HepG2 (cell line): Measurements from ENCODE around the gene BLCAP. TPM values are rescaled to one million over a fixed set of nuclear protein-coding genes. Genes with fewer than 3 reads are reported as not detected.

Experiments
- CENPT ChIP-seq: sonication (generic); formaldehyde crosslinking; IDR thresholded peaks from 2 replicates; pipeline ENCODE4 v1.8.0; 2022; ENCODE audit warnings: low read depth, mild to moderate bottlenecking, moderate library complexity, missing genetic modification reagents
- CHD2 ChIP-seq: IDR thresholded peaks from 2 replicates; pipeline ENCODE4 v1.6.1; 2011; ENCODE audit warnings: low read depth, low read length, improper control_type of control experiment
- FOSL1 ChIP-seq: sonication (generic); formaldehyde crosslinking; IDR thresholded peaks from 2 replicates; pipeline ENCODE4 v1.9.0; 2021; ENCODE audit warnings: missing genetic modification reagents, borderline replicate concordance
- HOXA5 ChIP-seq: sonication (generic); formaldehyde crosslinking; IDR thresholded peaks from 2 replicates; pipeline ENCODE4 v1.4.0; 2020; ENCODE audit warnings: missing genetic modification reagents
- KDM6A ChIP-seq: IDR thresholded peaks from 2 replicates; pipeline ENCODE4 v1.6.1; 2016; ENCODE audit warnings: low read depth
- MIXL1 ChIP-seq: IDR thresholded peaks from 2 replicates; pipeline ENCODE4 v1.6.1; 2016
- NFIB ChIP-seq: sonication (generic); formaldehyde crosslinking; IDR thresholded peaks from 2 replicates; pipeline ENCODE4 v1.9.0; 2021; ENCODE audit warnings: missing genetic modification reagents, mild to moderate bottlenecking, borderline replicate concordance
- PCBP1 ChIP-seq: fragments of 200-400 bp; formaldehyde crosslinking; IDR thresholded peaks from 2 replicates; pipeline ENCODE4 v1.6.1; 2017; ENCODE audit warnings: mild to moderate bottlenecking, low read depth, low read length, borderline replicate concordance
- SP140L ChIP-seq: sonication (generic); formaldehyde crosslinking; IDR thresholded peaks from 2 replicates; pipeline ENCODE4 v1.4.0; 2020; ENCODE audit warnings: missing genetic modification reagents, borderline replicate concordance
- TAF15 ChIP-seq: fragments of 200-400 bp; formaldehyde crosslinking; IDR thresholded peaks from one replicate; pipeline ENCODE4 v1.6.1; 2018; ENCODE audit warnings: mild to moderate bottlenecking, low read depth, low read length; ENCODE audit not compliant: poor library complexity, severe bottlenecking
- TMF1 ChIP-seq: sonication (generic); formaldehyde crosslinking; IDR thresholded peaks from 2 replicates; pipeline ENCODE4 v1.8.1; 2022; ENCODE audit warnings: low read depth, missing genetic modification reagents
- YEATS2 ChIP-seq: sonication (generic); formaldehyde crosslinking; IDR thresholded peaks from 2 replicates; pipeline ENCODE4 v1.4.0; 2020; ENCODE audit warnings: missing genetic modification reagents, borderline replicate concordance
- ZFP36L1 ChIP-seq: sonication (generic); formaldehyde crosslinking; IDR thresholded peaks from 2 replicates; pipeline ENCODE4 v1.8.0; 2022; ENCODE audit warnings: mild to moderate bottlenecking, missing genetic modification reagents, moderate library complexity
- ZNF225 ChIP-seq: sonication (generic); formaldehyde crosslinking; IDR thresholded peaks from 2 replicates; pipeline ENCODE4 v1.4.0; 2020; ENCODE audit warnings: mild to moderate bottlenecking, missing genetic modification reagents
- ZNF383 ChIP-seq: sonication (generic); formaldehyde crosslinking; IDR thresholded peaks from 2 replicates; pipeline ENCODE4 v1.4.0; 2020; ENCODE audit warnings: missing genetic modification reagents, mild to moderate bottlenecking, borderline replicate concordance
- ZNF563 ChIP-seq: sonication (generic); formaldehyde crosslinking; IDR thresholded peaks from 2 replicates; pipeline ENCODE4 v1.8.0; 2022; ENCODE audit warnings: mild to moderate bottlenecking, moderate library complexity, missing genetic modification reagents
- ZNF772 ChIP-seq: sonication (generic); formaldehyde crosslinking; IDR thresholded peaks from 2 replicates; pipeline ENCODE4 v1.5.0; 2020; ENCODE audit warnings: mild to moderate bottlenecking, missing genetic modification reagents
- ZSCAN30 ChIP-seq: sonication (generic); formaldehyde crosslinking; IDR thresholded peaks from 2 replicates; pipeline ENCODE4 v1.5.0; 2020; ENCODE audit warnings: mild to moderate bottlenecking, missing genetic modification reagents
- polyA plus RNA-seq, 8 experiments: library from polyadenylated mRNA; depleted of rRNA in 3 of 8; stranded (reverse) in 7 of 8; unstranded in 1 of 8; fragments of >200 nt; fragmentation: Illumina TruSeq in 4 of 8; extraction: Trizol in 4 of 8; gene quantifications; 2 replicates each; pipeline versions ENCODE4 v1.2.1 to v1.2.3, GENCODE V29; 2011 to 2016; ENCODE audit warnings: low read depth in 4 of 8, missing spikeins in 1 of 8, mixed read lengths in 1 of 8; ENCODE audit not compliant: insufficient read depth in 1 of 8
- total RNA-seq, 5 experiments: library from RNA; depleted of rRNA; stranded (reverse); fragments of >200 nt; fragmentation: Illumina TruSeq; extraction: Trizol; gene quantifications; 2 replicates each; pipeline ENCODE4 v1.2.3, GENCODE V29; 2016; ENCODE audit warnings: low read depth in 1 of 5
- TF ChIP-seq, protein P1 (sequence below): sonication (generic); formaldehyde crosslinking; IDR thresholded peaks from 2 replicates; pipeline ENCODE4 v1.4.0; 2020; ENCODE audit warnings: mild to moderate bottlenecking, missing genetic modification reagents
- TF ChIP-seq, protein P2 (sequence below): sonication (generic); formaldehyde crosslinking; IDR thresholded peaks from 2 replicates; pipeline ENCODE4 v1.8.1; 2023; ENCODE audit warnings: mild to moderate bottlenecking, moderate library complexity, missing genetic modification reagents
- TF ChIP-seq, protein P3 (sequence below): fragments of 450-650 bp; IDR thresholded peaks from 2 replicates; pipeline ENCODE4 v1.6.1; 2017; ENCODE audit warnings: mild to moderate bottlenecking
- TF ChIP-seq, protein P4 (sequence below): sonication (generic); formaldehyde crosslinking; IDR thresholded peaks from 2 replicates; pipeline ENCODE4 v1.4.0; 2020; ENCODE audit warnings: missing genetic modification reagents

Gene BLCAP
- total and polyA plus RNA-seq, 2 of the 13 experiments (the other 11 are each of a cell fraction or from before 2014, with no cell fraction given) = 52.4 to 86.8 TPM

DNA sequence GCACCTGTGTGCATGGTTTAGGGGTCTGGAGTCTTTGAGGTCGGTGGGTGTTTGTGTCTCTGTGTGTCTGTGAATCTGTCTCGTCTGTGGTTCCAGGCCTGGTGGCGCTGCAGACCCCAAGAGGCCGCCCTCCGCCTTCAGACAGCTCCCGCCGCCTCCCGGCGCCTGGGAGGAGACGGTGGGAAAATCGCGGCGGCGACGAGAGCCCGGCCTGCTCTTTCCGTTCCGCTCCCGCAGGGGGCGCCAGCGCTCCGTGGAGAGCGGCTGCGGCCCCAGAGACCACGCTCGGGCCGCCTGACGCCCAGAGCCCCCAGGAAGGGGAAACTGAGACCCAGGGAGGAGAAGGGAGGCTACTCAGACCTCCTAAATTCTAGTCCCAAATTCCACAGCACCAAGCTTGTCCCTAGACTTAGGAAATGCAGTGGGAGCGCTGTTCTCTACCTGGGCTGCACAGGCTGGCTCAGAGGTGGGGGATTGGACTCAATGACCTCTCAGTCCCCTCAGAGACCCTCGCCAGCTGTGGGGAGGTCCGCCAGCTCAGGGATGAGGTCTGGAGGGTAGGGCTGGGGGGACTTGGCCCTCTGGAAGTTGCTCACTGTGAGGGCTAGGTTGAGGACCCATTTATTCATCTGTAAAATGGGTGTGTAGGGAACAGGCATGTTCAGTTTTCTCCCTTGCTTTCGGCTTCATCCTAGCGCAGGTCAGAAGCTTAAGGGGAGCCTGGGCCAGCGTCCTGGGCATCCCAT lies 36.9 kb upstream of the BLCAP start (continued):
- TF ChIP-seq, protein P1, sequence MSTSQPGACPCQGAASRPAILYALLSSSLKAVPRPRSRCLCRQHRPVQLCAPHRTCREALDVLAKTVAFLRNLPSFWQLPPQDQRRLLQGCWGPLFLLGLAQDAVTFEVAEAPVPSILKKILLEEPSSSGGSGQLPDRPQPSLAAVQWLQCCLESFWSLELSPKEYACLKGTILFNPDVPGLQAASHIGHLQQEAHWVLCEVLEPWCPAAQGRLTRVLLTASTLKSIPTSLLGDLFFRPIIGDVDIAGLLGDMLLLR = no peak
- TF ChIP-seq ZSCAN30 (CRISPR knock-in tag) (no peak), FOSL1 (no peak), TAF15 (no peak), PCBP1 (no peak), CHD2 (no peak), ZNF225 (CRISPR knock-in tag) (0 out of 2 replicates have a peak, but pooled peaks have one; percentile 26), TMF1 (CRISPR knock-in tag) (no peak), YEATS2 (CRISPR knock-in tag) (no peak; the same call in 1 of the 2 replicates), ZNF772 (no peak), NFIB (no peak), MIXL1 (peak; percentile 20; the same call in 1 of the 2 replicates), CENPT (CRISPR knock-in tag) (no peak), ZNF563 (CRISPR knock-in tag) (no peak), ZNF383 (0 out of 2 replicates have a peak, but pooled peaks have one; percentile 54), KDM6A (CRISPR knock-in tag) (0 out of 2 replicates have a peak, but pooled peaks have one; percentile 10), ZFP36L1 (no peak), HOXA5 (CRISPR knock-in tag) (peak; percentile 57; the same call in 1 of the 2 replicates), SP140L (CRISPR knock-in tag) (no peak)
- TF ChIP-seq, protein P2, sequence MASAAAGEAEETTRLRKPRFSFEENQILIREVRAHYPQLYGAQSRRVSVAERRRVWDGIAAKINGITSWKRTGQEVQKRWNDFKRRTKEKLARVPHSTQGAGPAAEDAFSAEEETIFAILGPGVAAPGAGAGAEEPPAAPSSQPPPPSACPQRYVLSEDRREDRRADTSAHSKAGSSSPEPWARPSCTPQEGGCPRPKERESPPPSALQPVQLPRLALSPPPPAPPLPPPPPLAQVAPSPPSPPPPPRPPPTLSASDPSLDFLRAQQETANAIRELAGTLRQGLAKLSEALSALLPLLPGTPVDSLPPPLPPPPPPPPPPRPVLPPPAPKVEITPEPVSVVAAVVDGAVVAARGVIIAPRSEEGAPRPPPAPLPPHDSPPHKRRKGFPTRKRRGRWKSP (CRISPR knock-in tag) = no peak; the same call in 1 of the 2 replicates
- TF ChIP-seq, protein P3, sequence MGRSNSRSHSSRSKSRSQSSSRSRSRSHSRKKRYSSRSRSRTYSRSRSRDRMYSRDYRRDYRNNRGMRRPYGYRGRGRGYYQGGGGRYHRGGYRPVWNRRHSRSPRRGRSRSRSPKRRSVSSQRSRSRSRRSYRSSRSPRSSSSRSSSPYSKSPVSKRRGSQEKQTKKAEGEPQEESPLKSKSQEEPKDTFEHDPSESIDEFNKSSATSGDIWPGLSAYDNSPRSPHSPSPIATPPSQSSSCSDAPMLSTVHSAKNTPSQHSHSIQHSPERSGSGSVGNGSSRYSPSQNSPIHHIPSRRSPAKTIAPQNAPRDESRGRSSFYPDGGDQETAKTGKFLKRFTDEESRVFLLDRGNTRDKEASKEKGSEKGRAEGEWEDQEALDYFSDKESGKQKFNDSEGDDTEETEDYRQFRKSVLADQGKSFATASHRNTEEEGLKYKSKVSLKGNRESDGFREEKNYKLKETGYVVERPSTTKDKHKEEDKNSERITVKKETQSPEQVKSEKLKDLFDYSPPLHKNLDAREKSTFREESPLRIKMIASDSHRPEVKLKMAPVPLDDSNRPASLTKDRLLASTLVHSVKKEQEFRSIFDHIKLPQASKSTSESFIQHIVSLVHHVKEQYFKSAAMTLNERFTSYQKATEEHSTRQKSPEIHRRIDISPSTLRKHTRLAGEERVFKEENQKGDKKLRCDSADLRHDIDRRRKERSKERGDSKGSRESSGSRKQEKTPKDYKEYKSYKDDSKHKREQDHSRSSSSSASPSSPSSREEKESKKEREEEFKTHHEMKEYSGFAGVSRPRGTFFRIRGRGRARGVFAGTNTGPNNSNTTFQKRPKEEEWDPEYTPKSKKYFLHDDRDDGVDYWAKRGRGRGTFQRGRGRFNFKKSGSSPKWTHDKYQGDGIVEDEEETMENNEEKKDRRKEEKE = no peak
- TF ChIP-seq, protein P4, sequence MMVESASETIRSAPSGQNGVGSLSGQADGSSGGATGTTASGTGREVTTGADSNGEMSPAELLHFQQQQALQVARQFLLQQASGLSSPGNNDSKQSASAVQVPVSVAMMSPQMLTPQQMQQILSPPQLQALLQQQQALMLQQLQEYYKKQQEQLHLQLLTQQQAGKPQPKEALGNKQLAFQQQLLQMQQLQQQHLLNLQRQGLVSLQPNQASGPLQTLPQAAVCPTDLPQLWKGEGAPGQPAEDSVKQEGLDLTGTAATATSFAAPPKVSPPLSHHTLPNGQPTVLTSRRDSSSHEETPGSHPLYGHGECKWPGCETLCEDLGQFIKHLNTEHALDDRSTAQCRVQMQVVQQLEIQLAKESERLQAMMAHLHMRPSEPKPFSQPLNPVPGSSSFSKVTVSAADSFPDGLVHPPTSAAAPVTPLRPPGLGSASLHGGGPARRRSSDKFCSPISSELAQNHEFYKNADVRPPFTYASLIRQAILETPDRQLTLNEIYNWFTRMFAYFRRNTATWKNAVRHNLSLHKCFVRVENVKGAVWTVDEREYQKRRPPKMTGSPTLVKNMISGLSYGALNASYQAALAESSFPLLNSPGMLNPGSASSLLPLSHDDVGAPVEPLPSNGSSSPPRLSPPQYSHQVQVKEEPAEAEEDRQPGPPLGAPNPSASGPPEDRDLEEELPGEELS (CRISPR knock-in tag) = no peak
